Mesenchymal stem cell (in vitro differentiated cells and primary cell): ENCODE measurements around the gene ID3.

ENCODE experiments used
- DNase-seq: peaks from one replicate; pipeline ENCODE4 v3.0.0-alpha.2; 2013
- H2AFZ ChIP-seq: one replicate; pipeline ENCODE4 v1.6.1; 2013; ENCODE audit warnings: low read depth, mild to moderate bottlenecking, control low read depth, inconsistent platforms, low read length, moderate library complexity
- H2AK5ac ChIP-seq: 2 replicates; pipeline ENCODE4 v1.6.1; 2013; ENCODE audit warnings: low read length, moderate library complexity, mild to moderate bottlenecking, inconsistent platforms; ENCODE audit not compliant: severe bottlenecking
- H2BK120ac ChIP-seq: one replicate; pipeline ENCODE4 v1.6.1; 2013; ENCODE audit warnings: low read depth, mild to moderate bottlenecking, inconsistent platforms, low read length, moderate library complexity
- H2BK12ac ChIP-seq, 2 experiments: one replicate each; pipeline ENCODE4 v1.6.1; 2013; ENCODE audit warnings: inconsistent platforms in 2 of 2, low read length in 2 of 2, mild to moderate bottlenecking in 2 of 2, moderate library complexity in 2 of 2, control low read depth in 1 of 2
- H2BK15ac ChIP-seq: one replicate; pipeline ENCODE4 v1.6.1; 2013; ENCODE audit warnings: mild to moderate bottlenecking, low read depth, inconsistent platforms; ENCODE audit not compliant: poor library complexity, severe bottlenecking
- H2BK5ac ChIP-seq: 2 replicates; pipeline ENCODE4 v1.6.1; 2013; ENCODE audit warnings: low read depth, mild to moderate bottlenecking, low read length, control low read depth, inconsistent platforms; ENCODE audit not compliant: poor library complexity, severe bottlenecking
- H3K14ac ChIP-seq, 2 experiments: one replicate each; pipeline ENCODE4 v1.6.1; 2013; ENCODE audit warnings: inconsistent platforms in 2 of 2, low read length in 2 of 2, control low read depth in 1 of 2, mild to moderate bottlenecking in 1 of 2, moderate library complexity in 1 of 2
- H3K18ac ChIP-seq, 2 experiments: one replicate each; pipeline ENCODE4 v1.6.1; 2013; ENCODE audit warnings: inconsistent platforms in 2 of 2, low read length in 2 of 2, control low read depth in 1 of 2, low read depth in 1 of 2, mild to moderate bottlenecking in 1 of 2
- H3K23ac ChIP-seq, 2 experiments: one replicate each; pipeline ENCODE4 v1.6.1; 2013; ENCODE audit warnings: inconsistent platforms in 2 of 2, low read length in 2 of 2, mild to moderate bottlenecking in 2 of 2, moderate library complexity in 2 of 2, control low read depth in 1 of 2
- H3K27ac ChIP-seq: 2 replicates; pipeline ENCODE4 v1.5.1; 2013; ENCODE audit warnings: mild to moderate bottlenecking, moderate library complexity, low read length, control low read depth, inconsistent platforms; ENCODE audit not compliant: poor library complexity, severe bottlenecking
- H3K27me3 ChIP-seq, 2 experiments: 2 replicates each; pipeline versions ENCODE4 v1.6.1 to v1.7.0; 2013; ENCODE audit warnings: low read length in 2 of 2, mild to moderate bottlenecking in 2 of 2, moderate library complexity in 2 of 2, control low read depth in 1 of 2, inconsistent platforms in 1 of 2; ENCODE audit not compliant: control insufficient read depth in 1 of 2, insufficient read depth in 1 of 2
- H3K36me3 ChIP-seq, 2 experiments: 2 replicates each; pipeline versions ENCODE4 v1.6.1 to v1.7.0; 2013; ENCODE audit warnings: low read length in 2 of 2, control low read depth in 1 of 2, inconsistent platforms in 1 of 2, low read depth in 1 of 2, mild to moderate bottlenecking in 1 of 2; ENCODE audit not compliant: insufficient read depth in 2 of 2, control insufficient read depth in 1 of 2
- H3K4ac ChIP-seq, 2 experiments: one replicate each; pipeline ENCODE4 v1.6.1; 2013; ENCODE audit warnings: inconsistent platforms in 2 of 2, low read length in 2 of 2, mild to moderate bottlenecking in 2 of 2, moderate library complexity in 2 of 2, control low read depth in 1 of 2, low read depth in 1 of 2
- H3K4me1 ChIP-seq: 2 replicates; pipeline ENCODE4 v1.6.1; 2013; ENCODE audit warnings: low read depth, low read length, control low read depth; ENCODE audit not compliant: control insufficient read depth, insufficient read depth
- H3K4me2 ChIP-seq: 2 replicates; pipeline ENCODE4 v1.6.1; 2013; ENCODE audit warnings: low read length, mild to moderate bottlenecking, inconsistent platforms; ENCODE audit not compliant: poor library complexity, severe bottlenecking
- H3K4me3 ChIP-seq, 2 experiments: 2 replicates each; pipeline versions ENCODE4 v1.5.1 to v1.7.0; 2013; ENCODE audit warnings: low read length in 2 of 2, mild to moderate bottlenecking in 2 of 2, control low read depth in 1 of 2, low read depth in 1 of 2; ENCODE audit not compliant: insufficient read depth in 1 of 2
- H3K79me1 ChIP-seq: replicated peaks from 2 replicates; pipeline ENCODE4 v1.6.1; 2013; ENCODE audit warnings: mild to moderate bottlenecking, control low read depth, low read length, inconsistent platforms; ENCODE audit not compliant: poor library complexity, severe bottlenecking
- H3K9ac ChIP-seq: 2 replicates; pipeline ENCODE4 v1.7.0; 2013; ENCODE audit warnings: mild to moderate bottlenecking, low read length, moderate library complexity
- H3K9me3 ChIP-seq: 2 replicates; pipeline ENCODE4 v1.7.0; 2013; ENCODE audit warnings: mild to moderate bottlenecking, low read length; ENCODE audit not compliant: control insufficient read depth
- H4K8ac ChIP-seq: one replicate; pipeline ENCODE4 v1.6.1; 2013; ENCODE audit warnings: inconsistent platforms, mild to moderate bottlenecking, low read length, moderate library complexity
- H4K91ac ChIP-seq: one replicate; pipeline ENCODE4 v1.6.1; 2013; ENCODE audit warnings: mild to moderate bottlenecking, low read length, inconsistent platforms
- WGBS: methylation state at CpG from one replicate; pipeline ENCODE4 v1.1.7; 2013; ENCODE audit warnings: mixed read lengths; 5-methylcytosine and 5-hydroxymethylcytosine counted together

ID3 gene

DNA sequence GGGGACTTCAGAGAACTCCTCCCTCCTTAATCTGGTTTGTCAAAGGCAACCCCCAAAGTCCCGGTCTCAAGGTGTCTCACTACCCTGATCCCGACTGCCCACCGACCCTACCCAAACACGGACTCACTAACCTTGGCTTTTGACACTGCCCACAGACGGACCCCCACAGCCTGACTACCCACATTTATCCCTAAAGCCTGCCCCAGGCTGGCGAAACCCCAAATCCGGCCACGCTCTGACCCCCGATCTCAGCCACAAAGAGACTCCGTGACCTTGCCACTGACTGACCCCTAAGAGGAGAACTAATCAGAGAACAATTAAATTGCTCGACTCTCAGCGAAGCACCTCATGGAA, 5.2 kb downstream of the ID3 start:
- Histone ChIP-seq H3K4ac (peak overlapping the region; percentile 53 to 88), H2AFZ (peak overlapping the region; percentile 36), H2BK5ac (peak overlapping the region; percentile 22), H3K27ac (peak overlapping the region; percentile 39), H3K4me3 (peak overlapping the region; percentile 52 to 60), H2BK15ac (peak overlapping the region; percentile 87), H3K9me3 (no peaks in the 10 kb centered on the region), H3K4me1 (peaks cover 31% of the 10 kb centered on the region), H3K14ac (no peak overlapping the region), H2AK5ac (peak overlapping the region; percentile 14), H2BK120ac (peak overlapping the region; percentile 98), H3K79me1 (peaks cover 3% of the 10 kb centered on the region), H3K27me3 (peaks cover 0 to 29% of the 10 kb centered on the region in 2 experiments), H4K8ac (peak overlapping the region; percentile 89), H3K9ac (peak overlapping the region; percentile 51), H3K4me2 (peak overlapping the region; percentile 83), H3K36me3 (no peaks in the 10 kb centered on the region), H3K23ac (no peak overlapping the region), H2BK12ac (peak overlapping the region; percentile 81 to 95), H4K91ac (peak overlapping the region; percentile 70), H3K18ac (peak overlapping the region; percentile 93 to 96)
- WGBS: 12% methylated on average over 12 of the region's 12 CpGs
- no peak for DNase-seq

DNA sequence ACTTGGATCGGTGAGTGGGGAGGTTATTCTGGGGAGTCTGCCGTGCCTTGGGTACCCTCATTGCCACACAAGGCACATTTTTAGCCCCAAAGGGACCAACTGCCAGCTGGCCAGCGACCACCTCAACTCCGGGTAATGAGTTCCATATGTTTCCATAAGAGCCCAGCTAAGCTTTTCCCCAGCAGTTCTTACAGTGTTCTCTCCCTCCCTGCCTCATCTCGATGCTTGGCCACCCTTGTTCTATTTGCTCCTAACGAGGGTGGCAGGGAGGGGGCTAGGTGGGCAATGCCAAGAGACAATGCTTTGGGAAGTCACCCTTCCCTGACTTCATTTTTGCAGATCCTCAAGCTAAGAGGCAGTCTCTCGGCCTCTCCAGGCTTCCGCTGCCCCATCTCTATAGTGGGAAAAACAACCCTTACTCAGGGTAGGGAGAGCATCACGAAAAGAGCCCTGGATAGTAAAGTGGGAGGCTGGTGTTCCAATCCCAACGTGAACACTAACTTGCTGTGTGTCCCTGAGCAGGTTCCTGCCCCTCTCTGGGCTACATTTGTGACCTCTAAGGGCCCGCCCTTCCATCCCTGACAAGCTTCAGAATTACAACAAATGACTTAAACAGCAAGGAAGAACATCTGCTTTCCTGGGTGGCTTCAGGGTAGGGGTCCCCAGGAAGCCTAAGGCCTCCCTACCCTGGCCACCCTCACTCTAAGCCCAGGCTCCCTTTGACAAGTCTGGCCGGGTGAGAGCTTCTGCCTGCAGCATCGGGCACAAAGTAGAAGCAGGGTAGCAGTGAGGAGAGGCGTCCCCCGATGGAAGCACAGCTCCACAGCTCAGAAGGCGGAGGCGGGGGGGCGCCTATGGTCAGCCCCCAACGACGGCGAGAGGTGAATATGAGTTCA, 5.8 kb downstream of the ID3 start:
- H3K27me3 ChIP-seq: peaks cover 0 to 24% of the 10 kb centered on the region in 2 experiments
- peak overlapping the region in 1 of 2 experiments; percentile 86 for H3K14ac ChIP-seq
- H3K9me3 ChIP-seq: no peaks in the 10 kb centered on the region
- H3K23ac ChIP-seq: peak overlapping the region in 1 of 2 experiments; percentile 10
- H2BK5ac ChIP-seq: no peak overlapping the region
- peak overlapping the region; percentile 53 to 88 for H3K4ac ChIP-seq
- H2BK120ac ChIP-seq: peak overlapping the region; percentile 98
- peak overlapping the region; percentile 70 for H4K91ac ChIP-seq
- H3K36me3 ChIP-seq: no peaks in the 10 kb centered on the region
- peaks cover 26% of the 10 kb centered on the region for H3K4me1 ChIP-seq
- no peak overlapping the region for H3K4me2 ChIP-seq
- H2BK15ac ChIP-seq: peak overlapping the region; percentile 87
- H2AFZ ChIP-seq: no peak overlapping the region
- peak overlapping the region; percentile 96 for H3K18ac ChIP-seq
- H3K27ac ChIP-seq: no peak overlapping the region
- peak overlapping the region; percentile 92 to 95 for H2BK12ac ChIP-seq
- peak overlapping the region; percentile 10 for H2AK5ac ChIP-seq
- H3K4me3 ChIP-seq: no peak overlapping the region
- WGBS: 63% methylated on average over 20 of the region's 21 CpGs
- peak overlapping the region; percentile 89 for H4K8ac ChIP-seq
- no peak overlapping the region for H3K9ac ChIP-seq
- peak; percentile 43 for DNase-seq
- no peaks in the 10 kb centered on the region for H3K79me1 ChIP-seq

DNA sequence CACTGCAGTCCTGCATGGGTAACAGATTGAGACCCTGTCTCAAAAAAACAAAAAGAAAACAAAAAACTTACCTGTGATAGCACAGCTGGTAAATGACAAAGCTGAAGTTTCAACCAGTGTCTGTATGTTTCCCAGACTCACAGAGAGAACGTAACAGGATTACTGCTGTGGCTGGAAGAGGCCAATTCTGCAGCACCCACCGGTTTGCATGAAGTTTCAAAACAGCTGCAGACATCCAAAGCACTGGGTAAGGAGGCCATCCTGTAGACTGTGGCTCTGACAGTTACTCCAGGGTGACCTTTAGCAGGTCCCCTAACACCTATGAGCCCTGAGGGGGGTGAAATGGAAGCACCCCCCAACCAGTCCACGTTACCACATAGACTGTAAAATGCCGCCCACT, 7.5 kb downstream of the ID3 start:
- no peak for DNase-seq
- H3K27ac ChIP-seq: no peak overlapping the region
- H2BK120ac ChIP-seq: no peak overlapping the region
- H2AK5ac ChIP-seq: no peak overlapping the region
- peaks cover 20% of the 10 kb centered on the region for H3K4me1 ChIP-seq
- H4K8ac ChIP-seq: no peak overlapping the region
- H3K23ac ChIP-seq: no peak overlapping the region
- peak overlapping the region in 1 of 2 experiments; percentile 57 for H3K4ac ChIP-seq
- no peak overlapping the region for H4K91ac ChIP-seq
- H3K18ac ChIP-seq: peak overlapping the region in 1 of 2 experiments; percentile 35
- no peaks in the 10 kb centered on the region for H3K36me3 ChIP-seq
- no peak overlapping the region for H3K14ac ChIP-seq
- H2AFZ ChIP-seq: no peak overlapping the region
- peak overlapping the region; percentile 94 for H2BK15ac ChIP-seq
- H2BK5ac ChIP-seq: no peak overlapping the region
- H3K79me1 ChIP-seq: no peaks in the 10 kb centered on the region
- H3K4me2 ChIP-seq: no peak overlapping the region
- H2BK12ac ChIP-seq: peak overlapping the region in 1 of 2 experiments; percentile 18
- H3K9ac ChIP-seq: no peak overlapping the region
- no peaks in the 10 kb centered on the region for H3K9me3 ChIP-seq
- 79% methylated on average over 4 of the region's 4 CpGs for WGBS
- H3K27me3 ChIP-seq: peaks cover 0 to 18% of the 10 kb centered on the region in 2 experiments
- H3K4me3 ChIP-seq: no peak overlapping the region

DNA sequence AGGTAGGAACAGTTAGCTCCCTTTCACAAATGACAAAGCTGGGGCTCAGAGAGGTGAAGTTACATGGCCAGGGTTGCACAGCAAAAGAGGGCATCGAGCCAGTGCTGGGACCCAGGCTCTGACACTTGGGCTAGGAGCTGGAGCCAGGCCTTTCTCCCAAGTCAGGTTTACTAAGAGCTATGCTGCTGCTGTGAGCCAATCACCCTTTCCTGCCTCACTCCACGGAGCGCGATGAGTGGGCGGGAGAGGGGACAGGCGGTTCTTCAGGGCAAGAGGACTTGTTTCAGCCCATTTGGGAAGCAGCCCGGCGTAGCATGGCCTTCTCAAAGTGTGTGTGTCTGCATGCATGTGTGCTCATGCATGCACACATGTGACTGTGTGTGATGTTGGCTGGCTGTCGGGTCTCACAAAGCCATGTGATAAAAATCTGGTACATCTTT, 10.6 kb downstream of the ID3 start:
- Histone ChIP-seq H3K4me3 (no peak overlapping the region), H3K14ac (peak overlapping the region in 1 of 2 experiments; percentile 30), H3K9me3 (no peaks in the 10 kb centered on the region), H2BK12ac (peak overlapping the region; percentile 6 to 95), H3K9ac (peak overlapping the region; percentile 14), H4K8ac (no peak overlapping the region), H3K27ac (no peak overlapping the region), H4K91ac (peak overlapping the region; percentile 1), H2BK5ac (no peak overlapping the region), H2BK15ac (peak overlapping the region; percentile 70), H2AK5ac (no peak overlapping the region), H3K36me3 (no peaks in the 10 kb centered on the region), H3K23ac (peak overlapping the region in 1 of 2 experiments; percentile 23), H3K79me1 (no peaks in the 10 kb centered on the region), H3K27me3 (peaks cover 0 to 13% of the 10 kb centered on the region in 2 experiments), H3K4me2 (no peak overlapping the region), H3K18ac (peak overlapping the region in 1 of 2 experiments; percentile 37), H2BK120ac (no peak overlapping the region), H3K4ac (no peak overlapping the region), H3K4me1 (peaks cover under 1% of the 10 kb centered on the region), H2AFZ (no peak overlapping the region)
- WGBS: 86% methylated on average over 8 of the region's 9 CpGs
- no peak for DNase-seq
